Activated gamma-delta T cell (primary cell): Measurements from ENCODE around the gene ACRBP.
A peak's percentile ranks its signal among the peaks of the same experiment; 100 is the strongest.
"Not testable (repeated sequence)": the region's sequence is repeated elsewhere in the genome, so short reads cannot be mapped to it uniquely, and the experiment has no call there.

Source experiments
- DNase-seq: peaks from one replicate; lab custom pipeline; 2025; lab: John Stamatoyannopoulos, UW

ACRBP gene

GRCh38 chr12:6614513-6615172, 32.6 kb downstream of the ACRBP start:
- DNase-seq: no peak

DNA sequence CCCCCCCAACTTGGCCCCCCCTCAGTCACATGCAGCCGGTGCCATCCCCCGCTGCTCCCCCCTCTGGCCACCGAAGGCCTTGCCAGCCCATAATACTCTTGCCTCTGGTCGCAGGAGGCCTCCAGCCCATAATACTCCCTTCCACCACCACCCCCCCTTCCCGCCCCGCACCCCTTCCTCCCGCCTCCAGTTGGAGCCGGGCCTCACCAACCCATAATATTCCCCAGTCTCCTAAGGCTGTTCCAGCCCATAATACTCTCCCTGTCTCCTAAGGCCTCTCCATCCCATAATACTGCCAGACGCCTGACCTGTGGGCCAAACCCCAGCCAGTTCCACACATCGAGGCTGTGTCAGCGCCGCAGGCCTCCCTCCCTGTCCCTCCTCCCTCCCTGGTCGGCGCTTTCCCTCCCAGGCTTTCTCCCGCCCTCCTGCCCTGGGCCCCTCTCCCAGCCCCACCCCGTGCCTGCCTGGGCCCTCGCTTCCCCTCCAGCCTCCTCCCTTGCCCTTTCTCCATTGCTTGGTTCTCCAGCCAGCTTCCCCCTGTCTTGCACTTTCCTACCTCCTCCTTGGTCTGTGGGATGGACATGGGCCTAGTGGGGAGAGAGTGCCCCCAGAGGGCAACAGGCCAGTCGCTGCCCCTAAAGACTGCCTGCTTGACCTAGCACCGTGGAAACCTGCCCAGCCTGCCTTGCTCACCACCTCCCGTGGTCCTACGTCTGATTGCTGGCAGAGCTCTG, 33.3 kb downstream of the ACRBP start:
- DNase-seq: peak; percentile 53

GRCh38 chr12:6613015-6613775, 34.0 kb downstream of the ACRBP start:
- DNase-seq: no peak

- DNase-seq: no peak
Observed at GRCh38 chr12:6612652-6613014, 34.6 kb downstream of the ACRBP start.

DNA sequence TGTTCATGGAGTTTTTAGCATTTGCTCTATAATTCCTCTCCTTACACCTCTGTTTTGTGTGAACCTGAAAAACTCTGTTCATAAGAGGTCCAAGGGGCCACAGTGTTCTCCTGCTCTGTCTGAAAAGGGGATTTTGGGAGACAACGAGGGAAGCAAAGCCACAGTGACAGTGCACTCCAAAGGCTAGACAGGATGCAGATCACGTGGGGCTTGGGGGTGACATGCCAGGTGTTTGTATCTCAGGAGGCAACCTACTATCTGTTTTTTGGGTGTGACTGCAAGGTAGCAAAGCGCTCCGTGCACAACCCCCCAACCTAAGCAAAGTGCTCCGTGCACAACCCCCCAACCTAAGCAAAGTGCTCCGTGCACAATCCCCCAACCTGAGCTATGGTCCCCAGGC, 35.0 kb downstream of the ACRBP start:
- no peak for DNase-seq

- DNase-seq: no peak
Observed at GRCh38 chr12:6608592-6609281, 38.5 kb downstream of the ACRBP start.

- DNase-seq: no peak
Observed at GRCh38 chr12:6607751-6608591, 39.3 kb downstream of the ACRBP start.

- peak; percentile 48 for DNase-seq
Observed at GRCh38 chr12:6606331-6607131, 40.7 kb downstream of the ACRBP start.

DNA sequence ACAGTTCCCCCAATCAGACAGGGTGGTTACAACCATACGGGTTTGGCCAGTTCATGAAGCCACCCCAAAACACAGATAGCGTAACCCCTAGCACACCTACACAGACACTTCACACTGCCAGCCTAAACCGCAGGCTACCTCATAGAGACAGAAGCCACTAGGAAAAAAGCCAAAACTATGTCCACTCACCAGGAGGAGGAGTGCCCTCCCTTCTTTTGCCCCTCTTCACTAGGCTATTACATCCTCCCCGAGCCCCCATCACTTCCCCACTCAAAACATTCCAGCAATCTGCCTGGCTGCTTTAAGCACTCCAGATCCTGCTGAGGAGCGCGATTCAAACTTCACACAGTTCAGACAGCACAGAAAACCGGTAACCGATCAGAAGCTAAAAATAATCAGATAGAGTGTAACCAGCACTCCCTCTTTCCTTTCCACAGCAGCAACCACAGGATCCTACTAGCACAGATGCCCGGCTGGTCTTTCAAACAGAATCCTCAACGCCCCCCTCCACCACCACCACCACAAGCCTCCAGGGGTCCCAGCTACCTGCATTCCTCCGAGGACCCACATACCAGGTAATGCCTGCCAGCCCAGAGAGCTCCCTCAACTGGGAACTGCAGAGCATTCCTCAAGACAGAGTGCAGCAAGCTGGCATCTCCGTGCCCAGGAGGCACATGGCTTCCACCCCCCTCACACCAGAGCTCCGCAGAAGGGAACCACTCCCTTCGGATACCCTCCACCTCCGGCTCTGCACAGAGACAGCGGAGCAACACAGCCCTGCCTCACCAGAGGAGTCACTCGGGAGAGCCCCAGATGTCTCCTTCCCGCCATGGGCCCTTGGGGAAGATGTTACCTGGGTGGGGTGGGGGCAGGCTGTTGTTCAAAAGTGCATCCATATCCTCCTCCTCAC, 41.6 kb downstream of the ACRBP start:
- DNase-seq: no peak

DNA sequence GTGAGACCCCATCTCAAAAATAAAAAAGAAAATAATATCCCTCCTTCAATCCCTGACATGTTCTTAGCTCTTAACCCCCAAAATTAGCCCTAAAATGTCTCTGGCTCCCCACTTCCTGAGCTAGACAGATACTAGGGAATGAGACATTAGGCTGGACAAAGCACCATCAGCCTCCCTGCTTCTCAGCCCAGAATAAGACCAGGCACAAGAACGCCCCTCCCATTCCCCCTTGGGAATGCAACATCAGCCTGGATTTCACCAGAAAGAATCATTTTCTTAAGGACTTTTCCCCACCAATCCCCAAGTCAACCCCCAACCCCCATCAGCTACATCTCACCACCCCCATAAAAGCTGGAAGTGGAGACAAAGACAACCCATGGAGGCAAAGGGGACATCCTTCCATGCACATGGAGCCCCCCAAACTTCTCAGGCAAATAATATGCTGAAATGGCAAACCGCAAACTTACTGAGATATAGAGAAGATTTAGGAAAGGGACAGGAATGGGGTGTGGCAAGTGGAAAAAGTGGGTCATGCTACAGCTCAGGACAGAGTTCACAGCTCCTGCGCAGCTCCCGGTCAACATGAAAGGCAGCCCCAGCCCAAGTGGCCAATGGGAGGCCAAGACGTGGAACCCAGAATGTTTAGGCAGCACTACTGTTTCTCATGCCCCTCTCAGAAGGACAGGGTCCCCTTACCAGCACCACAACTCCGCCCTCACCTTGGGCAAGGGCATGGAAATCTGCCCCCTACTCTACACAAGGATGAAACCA, 42.8 kb downstream of the ACRBP start:
- no peak for DNase-seq

DNA sequence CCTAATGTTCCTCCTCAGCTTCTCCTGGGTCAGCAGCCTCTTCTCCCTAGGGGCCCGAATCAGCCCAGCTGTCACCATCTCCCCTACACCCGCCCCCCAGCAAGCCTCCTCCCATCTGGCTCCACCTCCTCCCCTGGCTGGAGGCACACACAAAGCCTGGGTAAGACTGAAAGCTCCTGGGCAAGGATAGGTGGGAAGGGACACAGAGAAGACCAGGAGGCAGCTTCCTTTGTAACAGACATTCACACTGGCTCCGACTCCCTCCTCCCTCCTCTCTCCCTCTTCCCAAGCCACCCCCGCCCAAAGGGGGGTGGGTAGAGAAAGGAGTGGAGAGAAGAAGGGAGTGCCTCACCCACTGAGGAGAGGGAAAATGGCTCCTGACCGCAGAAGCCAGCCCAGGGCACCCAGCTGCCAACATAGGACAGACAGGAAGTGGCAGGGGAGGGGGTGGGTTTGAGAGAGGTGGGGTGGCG, 44.1 kb downstream of the ACRBP start:
- DNase-seq: no peak

DNA sequence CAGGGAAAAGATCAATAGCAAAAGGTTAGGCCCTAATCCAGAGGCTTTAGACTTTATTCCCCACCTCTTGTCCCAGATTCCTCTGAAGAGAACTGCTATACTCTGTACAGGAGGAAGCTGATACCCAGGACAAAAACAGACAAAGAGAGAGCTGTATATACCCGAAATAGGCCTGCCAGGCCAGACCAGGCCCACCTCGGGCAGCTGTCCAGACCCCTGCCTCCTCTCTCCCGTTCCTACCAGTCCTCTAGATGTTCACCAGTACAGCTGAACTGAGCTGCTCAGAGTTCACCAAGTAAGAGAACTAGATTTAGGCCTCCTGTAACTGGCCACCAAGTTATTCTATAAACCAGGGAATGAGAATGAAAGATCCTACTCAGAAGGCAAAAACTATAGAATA, 44.7 kb downstream of the ACRBP start:
- DNase-seq: no peak

GRCh38 chr12:6595673-6596072, 51.6 kb downstream of the ACRBP start:
- not testable (repeated sequence) for DNase-seq

- DNase-seq: no peak
Observed at GRCh38 chr12:6592087-6592486, 55.1 kb downstream of the ACRBP start.
